COLO829 (cell line): Measurements from ENCODE around the gene MDN1.

Experiments used
- DNase-seq: peaks from one replicate; pipeline ENCODE4 v3.0.0; 2012; ENCODE audit warnings: low spot score

Gene MDN1

DNA sequence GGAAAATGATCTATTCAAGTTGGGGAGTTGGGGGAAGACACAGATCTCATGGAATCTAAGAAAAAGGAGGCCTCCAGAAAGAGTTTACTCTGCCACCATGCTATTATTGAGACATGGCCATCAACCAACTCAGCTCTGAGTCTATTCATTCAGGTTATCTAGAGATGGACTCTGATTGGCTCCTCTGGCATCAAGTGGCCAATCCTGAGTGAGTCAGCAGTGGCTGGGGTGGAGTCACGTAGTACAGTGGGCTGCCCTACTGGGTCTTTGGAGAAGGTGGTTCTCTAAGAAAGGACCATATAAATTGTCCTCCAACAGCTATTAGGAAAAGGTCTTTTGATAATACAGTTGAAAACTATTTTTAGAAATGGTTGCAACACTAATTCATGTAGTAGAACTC is 223.1 kb downstream of the MDN1 start:
- no peak for DNase-seq

DNA sequence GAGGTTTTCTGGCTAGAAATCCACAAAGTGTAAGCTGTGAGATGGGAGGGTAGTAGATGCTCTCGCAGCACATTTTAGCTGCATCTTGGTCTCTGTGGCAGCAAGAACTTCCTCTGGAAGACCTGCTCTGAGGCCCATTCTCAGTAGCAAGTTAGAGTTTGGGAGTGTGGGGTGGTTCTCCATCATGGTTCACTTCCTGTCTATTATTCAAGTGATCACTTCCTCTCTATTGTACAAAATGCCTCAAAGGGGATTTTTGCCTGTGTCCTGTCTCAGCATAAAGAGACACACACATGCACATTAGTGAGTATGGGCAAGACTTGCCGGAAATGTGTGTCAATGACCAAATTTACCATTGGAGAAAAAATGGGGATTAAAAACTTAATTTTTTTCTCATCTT is 223.5 kb downstream of the MDN1 start:
- DNase-seq: no peak
